ENCODE data around the gene PGLYRP4.
"Not testable (repeated sequence)": the region's sequence is repeated elsewhere in the genome, so short reads cannot be mapped to it uniquely, and the experiment has no call there.

DNA sequence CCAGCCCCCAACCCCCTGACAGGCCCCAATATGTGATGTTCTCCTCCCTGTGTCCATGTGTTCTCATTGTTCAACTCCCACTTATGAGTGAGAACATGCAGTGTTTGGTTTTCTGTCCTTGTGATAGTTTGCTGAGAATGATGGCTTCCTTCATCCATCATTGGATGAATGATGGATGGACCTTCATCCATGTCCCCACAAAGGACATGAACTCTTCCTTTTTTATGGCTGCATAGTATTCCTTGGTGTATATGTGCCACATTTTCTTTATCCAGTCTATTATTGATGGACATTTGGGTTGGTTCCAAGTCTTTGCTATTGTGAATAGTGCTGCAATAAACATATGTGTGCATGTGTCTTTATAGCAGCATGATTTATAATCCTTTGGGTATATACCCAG lies 34.3 kb downstream of the PGLYRP4 start:
- TF ChIP-seq CTCF (IDR thresholded peaks at IDR 0.05); ZFX (IDR thresholded peaks at IDR 0.05; ENCODE audit: borderline replicate concordance): not testable (repeated sequence)

All from 22Rv1 (cell line).